Transverse colon (tissue), 4 donors: ENCODE results near the gene HYAL2. TPM values are rescaled to one million over a fixed set of nuclear protein-coding genes. Genes with fewer than 3 reads are reported as not detected.

Experiments used
- DNase-seq: peaks from one replicate; pipeline ENCODE4 v3.0.0-alpha.2; 2019
- H3K27ac ChIP-seq, 4 donors: fragments of 200-600 bp; sonication (generic); 2 replicates each; pipeline ENCODE4 v1.5.1; 2016 to 2018; ENCODE audit warnings: inconsistent platforms in 4 of 4
- H3K27me3 ChIP-seq: fragments of 200-600 bp; sonication (generic); 2 replicates; pipeline ENCODE4 v1.5.1; 2017; ENCODE audit warnings: inconsistent platforms
- H3K36me3 ChIP-seq, 4 donors: fragments of 200-600 bp; sonication (generic); 2 replicates each; pipeline ENCODE4 v1.5.1; 2017 to 2019; ENCODE audit warnings: inconsistent platforms in 4 of 4
- H3K4me1 ChIP-seq, 4 donors: fragments of 200-600 bp; sonication (generic); 2 replicates each; pipeline ENCODE4 v1.5.1; 2017 to 2020; ENCODE audit warnings: inconsistent platforms in 4 of 4
- H3K4me3 ChIP-seq, 4 donors: fragments of 200-600 bp; sonication (generic); 1 replicate in 1 of 4; 2 replicates in 3 of 4; pipeline versions ENCODE4 v1.5.1 to v1.6.1; 2017 to 2019; ENCODE audit warnings: inconsistent platforms in 4 of 4
- H3K9me3 ChIP-seq, 2 donors: fragments of 200-600 bp; sonication (generic); 2 replicates each; pipeline ENCODE4 v1.5.1; 2017 to 2019; ENCODE audit warnings: inconsistent platforms in 2 of 2
- CTCF ChIP-seq, 5 experiments: fragments of 200-600 bp in 3 of 5; fragments of 450-650 bp in 2 of 5; sonication (generic) in 3 of 5; IDR thresholded peaks; 1 replicate in 2 of 5; 2 replicates in 3 of 5; pipeline ENCODE4 v1.5.1; 2016 to 2017; ENCODE audit warnings: antibody characterized with exemption in 5 of 5, inconsistent platforms in 3 of 5, mild to moderate bottlenecking in 2 of 5, moderate library complexity in 1 of 5
- EP300 ChIP-seq: sonication (generic); formaldehyde crosslinking; IDR thresholded peaks from one replicate; pipeline ENCODE4 v1.6.1; 2017; ENCODE audit warnings: antibody characterized with exemption, low read depth
- POLR2A ChIP-seq: fragments of 450-650 bp; IDR thresholded peaks from one replicate; pipeline ENCODE4 v1.6.1; 2016; ENCODE audit warnings: antibody characterized with exemption, mild to moderate bottlenecking, moderate library complexity
- POLR2AphosphoS5 ChIP-seq, 3 donors: sonication (generic); formaldehyde crosslinking; IDR thresholded peaks; one replicate each; pipeline ENCODE4 v1.6.1; 2016; ENCODE audit warnings: antibody characterized with exemption in 3 of 3
- WGBS, 2 donors: methylation state at CpG; one replicate each; pipeline ENCODE4 v1.1.5; 2018; ENCODE audit warnings: low coverage in 1 of 2; 5-methylcytosine and 5-hydroxymethylcytosine counted together
- in situ Hi-C, 4 donors: fragments of 200-750 bp; cut with MboI; loops; one replicate each; pipeline versions ENCODE4 v1.15.0 to v1.15.1; 2017; ENCODE audit warnings: low sequenced_read_pairs in 3 of 4, low pct_ligation_motif_present in 1 of 4, low pct_unique_long_range_greater_than_20kb in 1 of 4
- intact Hi-C: fragments of 100-400 bp; cut with DNase I; formaldehyde crosslinking; loops from one replicate; pipeline ENCODE4 v1.15.1; 2023; ENCODE audit warnings: low total_unique reads
- total RNA-seq, 4 donors: library from RNA; depleted of rRNA; stranded (reverse); fragments of >200 nt; gene quantifications; one replicate each; pipeline ENCODE4 v1.1.0, GENCODE V29; 2016

Gene HYAL2
- total RNA-seq, 4 donors from 2014 or later: 18.7 to 51.1 (median 32.0) TPM

- H3K27me3 ChIP-seq: no peaks in the 10 kb centered on the region
- peak overlapping the region; percentile 81 to 89 (median 85) for H3K27ac ChIP-seq
- H3K9me3 ChIP-seq: no peaks in the 10 kb centered on the region
- in situ Hi-C loops: no loop called here
- H3K36me3 ChIP-seq: no peaks in the 10 kb centered on the region
- peaks cover 35 to 60% (median 56%) of the 10 kb centered on the region in 4 donors for H3K4me1 ChIP-seq
- 89% methylated on average over 10 of the region's 10 CpGs; no CpG with 5 or more reads in 1 of the 2 donors for WGBS, 2 donors
- TF ChIP-seq CTCF (IDR thresholded peaks at IDR 0.05) (no peak), POLR2AphosphoS5 (IDR thresholded peaks at IDR 0.05) (no peak), EP300 (no peak), POLR2A (no peak)
- peak overlapping the region in 1 of 4 donors; percentile 5 for H3K4me3 ChIP-seq
- DNase-seq: no peak
- intact Hi-C loops: no loop called here
Measured at GRCh38 chr3:50318615-50319014, 3.9 kb downstream of the HYAL2 start.

- DNase-seq: no peak
- in situ Hi-C loops: no loop called here
- H3K4me3 ChIP-seq: no peak overlapping the region
- no peak for TF ChIP-seq EP300
- TF ChIP-seq CTCF (IDR thresholded peaks at IDR 0.05): no peak
- no peak for TF ChIP-seq POLR2AphosphoS5 (IDR thresholded peaks at IDR 0.05)
- TF ChIP-seq POLR2A: no peak
- H3K36me3 ChIP-seq: no peaks in the 10 kb centered on the region
- 85% methylated on average over 8 of the region's 11 CpGs; no CpG with 5 or more reads in 1 of the 2 donors for WGBS, 2 donors
- H3K9me3 ChIP-seq: no peaks in the 10 kb centered on the region
- no peaks in the 10 kb centered on the region for H3K27me3 ChIP-seq
- H3K27ac ChIP-seq: peak overlapping the region; percentile 81 to 89 (median 85)
- intact Hi-C loops: no loop called here
- peaks cover 35 to 59% (median 54%) of the 10 kb centered on the region in 4 donors for H3K4me1 ChIP-seq
Measured at GRCh38 chr3:50318163-50318562, 4.4 kb downstream of the HYAL2 start.

- Histone ChIP-seq H3K9me3 (no peaks in the 10 kb centered on the region), H3K27me3 (no peaks in the 10 kb centered on the region), H3K4me3 (no peak overlapping the region), H3K36me3 (no peaks in the 10 kb centered on the region), H3K27ac (peak overlapping the region; percentile 81 to 89 (median 85)), H3K4me1 (peaks cover 35 to 53% (median 49%) of the 10 kb centered on the region in 4 donors)
- intact Hi-C loops (no loop called here), in situ Hi-C loops (no loop called here)
- DNase-seq: peak; percentile 72
- TF ChIP-seq POLR2A: no peak
- TF ChIP-seq EP300: no peak
- no peak for TF ChIP-seq CTCF (IDR thresholded peaks at IDR 0.05)
- no peak for TF ChIP-seq POLR2AphosphoS5 (IDR thresholded peaks at IDR 0.05)
- WGBS, 2 donors: 49 to 69% methylated on average over 3 to 6 of the region's 6 CpGs
Measured at GRCh38 chr3:50317300-50317699, 5.2 kb downstream of the HYAL2 start.

DNA sequence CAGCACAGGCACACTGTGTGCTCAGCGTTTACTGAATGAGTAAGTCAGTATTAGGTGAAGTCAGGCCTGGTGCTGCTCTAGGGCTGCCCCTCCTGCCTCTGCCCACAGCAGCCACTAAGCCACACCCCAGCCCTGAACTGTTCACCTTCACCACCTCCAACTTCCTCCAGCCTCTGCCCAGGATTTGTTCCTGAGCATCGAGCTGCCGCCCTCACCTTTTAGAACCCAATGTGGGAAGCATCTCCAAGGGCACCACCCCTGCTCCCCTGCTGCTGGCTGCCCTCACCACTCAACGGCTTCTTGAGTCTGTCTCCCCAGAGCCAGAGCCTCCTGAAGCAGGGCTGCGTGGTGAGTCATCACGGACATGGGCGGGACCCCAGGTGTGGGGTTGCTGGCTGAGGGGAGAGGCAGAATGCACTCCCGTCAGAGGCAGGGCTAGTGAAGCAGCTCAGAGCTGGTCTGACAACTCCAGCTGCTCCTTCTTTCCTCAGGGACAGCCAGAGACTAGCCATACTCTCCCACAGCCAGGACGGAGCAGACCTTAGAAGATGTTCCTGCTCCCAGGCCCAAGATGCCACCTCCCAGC is 5.8 kb downstream of the HYAL2 start:
- Histone ChIP-seq H3K36me3 (no peaks in the 10 kb centered on the region), H3K27me3 (no peaks in the 10 kb centered on the region), H3K4me3 (no peak overlapping the region), H3K9me3 (no peaks in the 10 kb centered on the region), H3K4me1 (peaks cover 31 to 47% (median 44%) of the 10 kb centered on the region in 4 donors), H3K27ac (peak overlapping the region; percentile 81 to 89 (median 85))
- intact Hi-C loops (no loop called here), in situ Hi-C loops (no loop called here)
- peak; percentile 91 for DNase-seq
- WGBS, 2 donors: 30% methylated on average over 9 of the region's 9 CpGs; no CpG with 5 or more reads in 1 of the 2 donors
- TF ChIP-seq CTCF (IDR thresholded peaks at IDR 0.05): no peak
- peak; percentile 65 to 87 (median 83) for TF ChIP-seq POLR2AphosphoS5 (IDR thresholded peaks at IDR 0.05)
- no peak for TF ChIP-seq EP300
- peak; percentile 85 for TF ChIP-seq POLR2A
